Measurements from ENCODE around the gene FAM163A. TPM values are rescaled to one million over a fixed set of nuclear protein-coding genes. Genes with fewer than 3 reads are reported as not detected.

Gene FAM163A
- total RNA-seq, 4 donors from 2014 or later: 0.33 to 3.2 (median 1.3) TPM; not detected in 1

DNA sequence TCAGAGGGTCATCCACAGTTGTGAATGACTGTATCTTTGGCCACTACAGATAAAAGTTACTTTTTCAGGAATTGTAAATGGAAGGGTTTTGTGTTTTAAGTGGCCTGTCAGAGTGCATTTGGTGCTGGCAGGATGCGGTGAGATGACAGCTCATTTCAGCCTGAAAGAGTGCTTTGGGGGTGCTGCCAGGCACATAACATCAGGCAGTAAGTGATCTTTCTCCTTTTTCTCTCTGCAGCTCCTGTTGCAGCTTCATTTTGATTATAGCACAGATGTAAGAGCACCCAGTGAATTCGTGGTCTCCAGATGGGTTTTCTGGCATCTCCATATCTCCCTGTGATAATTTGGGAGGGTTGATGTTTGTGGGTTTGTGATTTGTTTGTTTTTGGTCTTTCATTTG lies 14.8 kb upstream of the FAM163A start:
- Histone ChIP-seq H3K36me3 (no peaks in the 10 kb centered on the region), H3K27me3 (no peaks in the 10 kb centered on the region), H3K9me3 (no peaks in the 10 kb centered on the region), H3K4me1 (no peaks in the 10 kb centered on the region), H3K27ac (no peak overlapping the region), H3K4me3 (replicated peaks in 1 of 3) (no peak overlapping the region)
- DNase-seq: no peak
- WGBS, 2 donors: 61% methylated on average over 2 of the region's 2 CpGs
- no peak for TF ChIP-seq POLR2A (IDR thresholded peaks at IDR 0.05)
- TF ChIP-seq, protein P1, sequence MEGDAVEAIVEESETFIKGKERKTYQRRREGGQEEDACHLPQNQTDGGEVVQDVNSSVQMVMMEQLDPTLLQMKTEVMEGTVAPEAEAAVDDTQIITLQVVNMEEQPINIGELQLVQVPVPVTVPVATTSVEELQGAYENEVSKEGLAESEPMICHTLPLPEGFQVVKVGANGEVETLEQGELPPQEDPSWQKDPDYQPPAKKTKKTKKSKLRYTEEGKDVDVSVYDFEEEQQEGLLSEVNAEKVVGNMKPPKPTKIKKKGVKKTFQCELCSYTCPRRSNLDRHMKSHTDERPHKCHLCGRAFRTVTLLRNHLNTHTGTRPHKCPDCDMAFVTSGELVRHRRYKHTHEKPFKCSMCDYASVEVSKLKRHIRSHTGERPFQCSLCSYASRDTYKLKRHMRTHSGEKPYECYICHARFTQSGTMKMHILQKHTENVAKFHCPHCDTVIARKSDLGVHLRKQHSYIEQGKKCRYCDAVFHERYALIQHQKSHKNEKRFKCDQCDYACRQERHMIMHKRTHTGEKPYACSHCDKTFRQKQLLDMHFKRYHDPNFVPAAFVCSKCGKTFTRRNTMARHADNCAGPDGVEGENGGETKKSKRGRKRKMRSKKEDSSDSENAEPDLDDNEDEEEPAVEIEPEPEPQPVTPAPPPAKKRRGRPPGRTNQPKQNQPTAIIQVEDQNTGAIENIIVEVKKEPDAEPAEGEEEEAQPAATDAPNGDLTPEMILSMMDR (IDR thresholded peaks at IDR 0.05): no peak
- intact Hi-C loops (cut with DNase I): no loop called here

DNA sequence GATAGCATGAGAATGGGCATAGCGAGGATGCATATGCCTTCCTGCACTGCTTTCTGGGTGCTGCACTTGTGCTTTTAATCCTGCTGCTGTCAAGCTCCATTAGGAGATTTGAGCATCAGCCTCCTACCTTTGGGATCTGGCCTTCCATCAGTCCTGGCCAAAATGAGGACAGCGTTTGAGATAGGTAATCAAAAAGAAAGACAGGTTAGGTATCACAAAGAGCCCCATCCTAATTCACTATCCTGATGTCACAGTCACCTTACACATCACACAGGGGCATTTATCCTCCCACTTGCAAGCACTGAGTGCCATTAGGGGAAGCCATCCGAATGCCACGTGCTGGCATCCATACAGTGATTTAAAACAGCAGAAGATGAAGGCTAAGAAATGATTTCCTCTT lies 13.2 kb upstream of the FAM163A start:
- 73 to 84% methylated on average over 4 of the region's 4 CpGs for WGBS, 2 donors
- Histone ChIP-seq H3K9me3 (no peaks in the 10 kb centered on the region), H3K27ac (no peak overlapping the region), H3K4me3 (replicated peaks in 1 of 3) (no peak overlapping the region), H3K27me3 (no peaks in the 10 kb centered on the region), H3K36me3 (no peaks in the 10 kb centered on the region), H3K4me1 (no peaks in the 10 kb centered on the region)
- DNase-seq: no peak
- intact Hi-C loops (cut with DNase I): no loop called here
- TF ChIP-seq, protein P1 (IDR thresholded peaks at IDR 0.05): no peak
- no peak for TF ChIP-seq POLR2A (IDR thresholded peaks at IDR 0.05)

DNA sequence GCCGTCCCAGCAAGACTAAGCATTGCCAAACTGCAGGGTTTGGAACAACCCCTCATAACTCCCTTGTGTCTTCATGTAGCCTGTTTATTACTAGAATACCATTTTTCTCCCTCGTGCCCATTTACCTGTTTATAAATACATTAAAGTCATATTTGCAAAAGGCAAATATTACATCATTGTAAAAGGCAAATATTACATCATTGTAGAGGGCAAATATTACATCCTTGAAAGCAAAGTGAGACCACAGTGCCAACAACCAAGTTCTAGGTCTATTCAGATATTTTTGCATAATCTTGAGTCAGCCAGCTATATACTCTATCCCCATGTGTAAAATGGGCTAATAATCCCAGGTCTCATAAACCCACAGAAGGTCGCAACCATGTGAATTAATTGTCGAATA lies 11.4 kb upstream of the FAM163A start:
- H3K36me3 ChIP-seq: no peaks in the 10 kb centered on the region
- TF ChIP-seq, protein P1 (IDR thresholded peaks at IDR 0.05): no peak
- no peak for TF ChIP-seq POLR2A (IDR thresholded peaks at IDR 0.05)
- 87 to 95% methylated on average over 4 of the region's 4 CpGs for WGBS, 2 donors
- no peak overlapping the region for H3K4me3 ChIP-seq (replicated peaks in 1 of 3)
- DNase-seq: no peak
- H3K27me3 ChIP-seq: no peaks in the 10 kb centered on the region
- no peaks in the 10 kb centered on the region for H3K9me3 ChIP-seq
- H3K4me1 ChIP-seq: no peaks in the 10 kb centered on the region
- H3K27ac ChIP-seq: no peak overlapping the region
- intact Hi-C loops (cut with DNase I): no loop called here

DNA sequence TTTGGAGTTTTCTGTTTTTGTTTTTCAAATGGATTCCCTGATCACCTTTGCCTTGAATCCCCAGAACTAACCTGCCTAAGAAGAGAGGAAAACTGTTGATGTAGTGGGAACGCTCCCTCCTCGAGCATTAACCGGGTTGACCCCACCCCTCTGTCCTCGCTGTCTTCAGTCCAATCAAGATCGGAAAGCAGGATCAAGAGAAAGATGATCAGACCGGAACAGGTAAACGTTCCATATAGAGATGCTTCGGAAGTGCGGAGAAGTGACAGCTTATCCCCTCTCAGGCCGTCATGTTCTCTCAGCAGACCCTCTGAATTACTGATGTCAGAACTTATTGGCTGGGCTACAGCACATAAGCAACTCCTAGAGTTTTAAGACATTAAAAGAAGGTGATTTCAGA lies 800 bp upstream of the FAM163A start:
- intact Hi-C loops (cut with DNase I): no loop called here
- H3K27ac ChIP-seq: no peak overlapping the region
- H3K27me3 ChIP-seq: no peaks in the 10 kb centered on the region
- no peak for DNase-seq
- 19 to 25% methylated on average over 10 of the region's 10 CpGs for WGBS, 2 donors
- TF ChIP-seq POLR2A (IDR thresholded peaks at IDR 0.05): no peak
- TF ChIP-seq, protein P1 (IDR thresholded peaks at IDR 0.05): no peak
- H3K4me1 ChIP-seq: peaks cover 10 to 21% of the 10 kb centered on the region in 2 donors
- no peak overlapping the region for H3K4me3 ChIP-seq (replicated peaks in 1 of 3)
- no peaks in the 10 kb centered on the region for H3K9me3 ChIP-seq
- H3K36me3 ChIP-seq: no peaks in the 10 kb centered on the region

DNA sequence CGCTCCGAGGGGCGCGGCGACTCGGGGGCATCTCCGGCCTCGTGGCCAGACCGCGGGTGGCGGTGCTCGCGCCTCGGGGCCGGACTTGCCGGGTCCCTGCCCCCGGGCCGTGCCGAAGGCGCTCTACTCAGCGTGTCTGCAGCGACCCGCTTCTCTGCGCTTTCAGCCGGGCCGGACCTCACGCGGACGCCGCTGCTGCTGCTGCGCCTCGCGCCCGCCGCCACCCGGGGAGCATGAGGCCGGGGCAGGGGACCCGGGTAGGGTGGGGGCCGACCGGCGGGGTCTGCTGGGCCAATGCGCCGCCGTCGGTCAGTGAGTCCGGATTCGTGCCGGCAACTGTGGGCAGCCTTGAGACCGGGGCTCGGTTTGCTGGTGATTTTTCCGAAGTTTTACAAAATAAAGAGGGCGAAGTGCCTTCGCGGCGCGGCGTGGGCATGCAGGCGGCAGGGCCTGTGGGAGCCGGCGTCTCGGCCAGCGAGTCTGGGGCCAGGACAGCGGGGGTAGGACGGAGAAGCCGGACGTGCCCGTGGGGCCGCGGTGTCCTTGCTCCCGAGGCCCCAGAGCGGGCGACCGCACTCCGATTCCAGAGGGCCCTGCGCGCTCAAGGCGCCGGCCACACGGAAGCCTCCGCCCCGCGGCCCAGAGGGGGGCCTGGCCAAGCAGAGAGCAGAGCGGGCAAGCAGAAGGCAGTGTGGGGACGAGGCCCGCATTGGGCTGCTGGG lies 749 bp downstream of the FAM163A start:
- no peak for TF ChIP-seq POLR2A (IDR thresholded peaks at IDR 0.05)
- TF ChIP-seq, protein P1 (IDR thresholded peaks at IDR 0.05): no peak
- peak; percentile 25 to 33 for DNase-seq
- Histone ChIP-seq H3K27ac (no peak overlapping the region), H3K36me3 (no peaks in the 10 kb centered on the region), H3K4me1 (peaks cover 10 to 21% of the 10 kb centered on the region in 2 donors), H3K27me3 (no peaks in the 10 kb centered on the region), H3K4me3 (replicated peaks in 1 of 3) (peak overlapping the region in 2 of 3 donors; percentile 11 to 38), H3K9me3 (no peaks in the 10 kb centered on the region)
- WGBS, 2 donors: 2 to 3% methylated on average over 21 to 49 of the region's 85 CpGs
- intact Hi-C loops (cut with DNase I): no loop called here
